ENCODE data around the gene SRBD1. TPM values are rescaled to one million over a fixed set of nuclear protein-coding genes. Genes with fewer than 3 reads are reported as not detected.

SRBD1 gene
- total RNA-seq, 3 donors from 2014 or later (not counting 1 experiment from before 2014, with no cell fraction given): 34.5 to 40.0 (median 38.8) TPM

DNA sequence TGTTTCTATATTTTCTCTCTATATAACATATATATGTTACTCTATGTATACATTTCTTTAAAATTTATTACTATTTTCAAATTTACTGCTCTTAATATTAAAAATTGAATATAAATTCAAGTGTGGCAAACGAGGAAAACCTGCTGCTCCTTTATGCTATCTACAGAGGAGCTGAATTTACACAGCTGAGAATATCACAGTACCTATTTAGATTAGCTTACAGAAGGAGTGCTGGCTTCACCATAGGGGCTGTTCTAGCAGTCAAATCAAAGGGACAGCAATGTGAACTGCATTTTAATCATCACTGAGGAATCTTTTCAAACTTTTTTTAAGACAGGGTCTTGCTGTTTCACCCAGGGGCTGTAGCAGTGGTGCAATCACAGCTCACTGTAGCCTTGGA, 213.8 kb downstream of the SRBD1 start:
- WGBS (ENCODE audit: insufficient coverage): 100% methylated on average over 1 of the region's 1 CpG
- intact Hi-C loops (cut with micrococcal nuclease): no loop called here
- no peaks in the 10 kb centered on the region for H3K9me3 ChIP-seq (ENCODE audit: control insufficient read depth, insufficient read depth, low read length)
- TF ChIP-seq, protein P1, sequence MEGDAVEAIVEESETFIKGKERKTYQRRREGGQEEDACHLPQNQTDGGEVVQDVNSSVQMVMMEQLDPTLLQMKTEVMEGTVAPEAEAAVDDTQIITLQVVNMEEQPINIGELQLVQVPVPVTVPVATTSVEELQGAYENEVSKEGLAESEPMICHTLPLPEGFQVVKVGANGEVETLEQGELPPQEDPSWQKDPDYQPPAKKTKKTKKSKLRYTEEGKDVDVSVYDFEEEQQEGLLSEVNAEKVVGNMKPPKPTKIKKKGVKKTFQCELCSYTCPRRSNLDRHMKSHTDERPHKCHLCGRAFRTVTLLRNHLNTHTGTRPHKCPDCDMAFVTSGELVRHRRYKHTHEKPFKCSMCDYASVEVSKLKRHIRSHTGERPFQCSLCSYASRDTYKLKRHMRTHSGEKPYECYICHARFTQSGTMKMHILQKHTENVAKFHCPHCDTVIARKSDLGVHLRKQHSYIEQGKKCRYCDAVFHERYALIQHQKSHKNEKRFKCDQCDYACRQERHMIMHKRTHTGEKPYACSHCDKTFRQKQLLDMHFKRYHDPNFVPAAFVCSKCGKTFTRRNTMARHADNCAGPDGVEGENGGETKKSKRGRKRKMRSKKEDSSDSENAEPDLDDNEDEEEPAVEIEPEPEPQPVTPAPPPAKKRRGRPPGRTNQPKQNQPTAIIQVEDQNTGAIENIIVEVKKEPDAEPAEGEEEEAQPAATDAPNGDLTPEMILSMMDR (IDR thresholded peaks at IDR 0.05): no peak
- no peak overlapping the region for H3K4me3 Mint-ChIP-seq
- no peak overlapping the region for H3K27ac ChIP-seq (ENCODE audit: low read length)
- DNase-seq: no peak
- H3K27me3 ChIP-seq (ENCODE audit: control insufficient read depth, insufficient read depth, low read length): no peaks in the 10 kb centered on the region
- H3K36me3 ChIP-seq (ENCODE audit: control insufficient read depth, insufficient read depth, low read length): peaks cover 13% of the 10 kb centered on the region
- H3K9me3 Mint-ChIP-seq: no peaks in the 10 kb centered on the region
- no peak overlapping the region for H3K4me3 ChIP-seq (ENCODE audit: low read length)
- no peaks in the 10 kb centered on the region for H3K4me1 ChIP-seq (ENCODE audit: control insufficient read depth, insufficient read depth, low read length)
- no peak for ATAC-seq
- H3K36me3 Mint-ChIP-seq: no peaks in the 10 kb centered on the region
- H3K27ac Mint-ChIP-seq: no peak overlapping the region
- no peaks in the 10 kb centered on the region for H3K27me3 Mint-ChIP-seq (ENCODE audit: low read depth in 2 of 2)
- H3K4me1 Mint-ChIP-seq: no peaks in the 10 kb centered on the region

DNA sequence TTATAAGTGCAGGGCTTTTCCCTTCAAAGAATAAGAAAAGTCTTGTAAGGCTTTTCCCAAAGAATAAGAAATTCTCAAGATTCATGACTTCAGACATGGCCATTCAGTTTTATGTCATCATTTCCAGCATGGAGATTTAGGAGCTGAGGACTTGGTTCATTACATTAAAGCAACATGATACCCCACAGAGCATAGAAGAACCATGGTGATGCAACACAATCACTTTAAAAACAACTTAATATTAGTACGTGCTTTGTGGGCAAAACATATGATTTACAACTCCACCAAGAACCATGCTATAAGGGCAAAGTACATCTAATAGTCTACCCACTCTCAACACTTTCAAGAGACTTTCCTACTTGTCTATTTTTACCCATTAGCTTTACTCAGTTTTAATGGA, 214.4 kb downstream of the SRBD1 start:
- no peaks in the 10 kb centered on the region for H3K36me3 Mint-ChIP-seq
- 100% methylated on average over 1 of the region's 1 CpG for WGBS (ENCODE audit: insufficient coverage)
- TF ChIP-seq, protein P1 (IDR thresholded peaks at IDR 0.05): no peak

DNA sequence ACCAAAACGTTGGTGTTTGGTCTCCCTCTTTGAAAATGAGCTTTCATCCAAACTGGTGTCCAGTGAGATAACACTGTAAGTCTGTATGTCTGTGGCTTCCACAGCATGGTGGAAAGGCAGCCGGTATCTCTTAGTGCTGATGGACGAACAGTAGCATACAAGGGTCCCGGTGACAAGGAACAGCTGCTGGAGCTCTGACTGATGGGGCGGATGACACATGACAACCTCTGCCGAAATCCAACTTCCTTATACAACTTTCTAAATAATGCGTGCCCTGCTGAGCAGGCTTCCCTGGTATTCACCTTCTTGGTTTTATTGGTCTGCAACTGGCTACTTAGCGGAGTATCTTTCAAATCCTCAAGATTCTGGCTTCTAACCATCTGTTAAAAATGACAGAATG, 216.2 kb downstream of the SRBD1 start:
- intact Hi-C loops (cut with micrococcal nuclease): no loop called here
- TF ChIP-seq, protein P1 (IDR thresholded peaks at IDR 0.05): no peak
- H3K36me3 ChIP-seq (ENCODE audit: control insufficient read depth, insufficient read depth, low read length): peaks cover 18% of the 10 kb centered on the region
- H3K9me3 Mint-ChIP-seq: no peaks in the 10 kb centered on the region
- no peak overlapping the region for H3K27ac Mint-ChIP-seq
- H3K27ac ChIP-seq (ENCODE audit: low read length): no peak overlapping the region
- H3K36me3 Mint-ChIP-seq: no peaks in the 10 kb centered on the region
- H3K4me3 ChIP-seq (ENCODE audit: low read length): no peak overlapping the region
- H3K4me3 Mint-ChIP-seq: no peak overlapping the region
- no peaks in the 10 kb centered on the region for H3K4me1 Mint-ChIP-seq
- ATAC-seq: no peak
- no peaks in the 10 kb centered on the region for H3K27me3 ChIP-seq (ENCODE audit: control insufficient read depth, insufficient read depth, low read length)
- WGBS (ENCODE audit: insufficient coverage): 98% methylated on average over 8 of the region's 8 CpGs
- H3K9me3 ChIP-seq (ENCODE audit: control insufficient read depth, insufficient read depth, low read length): no peaks in the 10 kb centered on the region
- H3K27me3 Mint-ChIP-seq (ENCODE audit: low read depth in 2 of 2): no peaks in the 10 kb centered on the region
- H3K4me1 ChIP-seq (ENCODE audit: control insufficient read depth, insufficient read depth, low read length): no peaks in the 10 kb centered on the region
- no peak for DNase-seq

More for the DNA sequence above, 214.4 kb downstream of the SRBD1 start:
- intact Hi-C loops (cut with micrococcal nuclease): no loop called here
- ATAC-seq (no peak), DNase-seq (no peak)
- no peak overlapping the region for H3K27ac ChIP-seq (ENCODE audit: low read length)
- H3K27me3 Mint-ChIP-seq (ENCODE audit: low read depth in 2 of 2): no peaks in the 10 kb centered on the region
- no peak overlapping the region for H3K4me3 ChIP-seq (ENCODE audit: low read length)
- H3K4me1 Mint-ChIP-seq: no peaks in the 10 kb centered on the region
- H3K4me3 Mint-ChIP-seq: no peak overlapping the region
- H3K9me3 ChIP-seq (ENCODE audit: control insufficient read depth, insufficient read depth, low read length): no peaks in the 10 kb centered on the region
- no peaks in the 10 kb centered on the region for H3K27me3 ChIP-seq (ENCODE audit: control insufficient read depth, insufficient read depth, low read length)
- H3K27ac Mint-ChIP-seq: no peak overlapping the region
- H3K4me1 ChIP-seq (ENCODE audit: control insufficient read depth, insufficient read depth, low read length): no peaks in the 10 kb centered on the region
- H3K9me3 Mint-ChIP-seq: no peaks in the 10 kb centered on the region
- H3K36me3 ChIP-seq (ENCODE audit: control insufficient read depth, insufficient read depth, low read length): peaks cover 14% of the 10 kb centered on the region

DNA sequence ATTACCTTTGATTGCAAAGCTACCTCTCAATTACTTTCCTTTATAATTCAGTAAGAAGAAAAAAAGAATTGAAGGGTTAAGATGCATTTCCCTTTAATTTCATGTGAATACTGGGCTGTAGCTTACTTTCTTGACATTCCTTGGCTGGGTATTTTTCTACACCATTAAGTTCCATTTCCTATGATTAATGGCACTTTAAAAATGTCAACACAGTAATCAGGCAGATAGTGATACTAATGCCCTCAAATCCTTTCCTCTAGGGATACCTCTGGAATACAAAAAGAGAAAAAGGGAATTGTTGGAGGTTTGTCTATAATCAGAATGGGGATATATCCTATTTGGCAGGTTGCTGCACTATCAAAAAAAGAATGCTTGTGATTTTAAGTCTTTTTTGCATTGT, 216.9 kb downstream of the SRBD1 start:
- TF ChIP-seq, protein P1 (IDR thresholded peaks at IDR 0.05): no peak
- no peak overlapping the region for H3K27ac ChIP-seq (ENCODE audit: low read length)
- H3K9me3 Mint-ChIP-seq: no peaks in the 10 kb centered on the region
- no peaks in the 10 kb centered on the region for H3K36me3 Mint-ChIP-seq
- no peak overlapping the region for H3K4me3 Mint-ChIP-seq
- DNase-seq (no peak), ATAC-seq (no peak)
- no peaks in the 10 kb centered on the region for H3K27me3 ChIP-seq (ENCODE audit: control insufficient read depth, insufficient read depth, low read length)
- peaks cover 22% of the 10 kb centered on the region for H3K36me3 ChIP-seq (ENCODE audit: control insufficient read depth, insufficient read depth, low read length)
- intact Hi-C loops (cut with micrococcal nuclease): no loop called here
- no peak overlapping the region for H3K27ac Mint-ChIP-seq
- H3K4me1 ChIP-seq (ENCODE audit: control insufficient read depth, insufficient read depth, low read length): no peaks in the 10 kb centered on the region
- no peak overlapping the region for H3K4me3 ChIP-seq (ENCODE audit: low read length)
- no peaks in the 10 kb centered on the region for H3K4me1 Mint-ChIP-seq
- no peaks in the 10 kb centered on the region for H3K27me3 Mint-ChIP-seq (ENCODE audit: low read depth in 2 of 2)
- H3K9me3 ChIP-seq (ENCODE audit: control insufficient read depth, insufficient read depth, low read length): no peaks in the 10 kb centered on the region
